Activated CD4-positive, alpha-beta T cell treated with anti-CD3 and anti-CD28 coated beads for 1 hour (primary cell): ENCODE results near the gene STK39.
"Not testable (repeated sequence)": the region's sequence is repeated elsewhere in the genome, so short reads cannot be mapped to it uniquely, and the experiment has no call there.

Experiments
- DNase-seq: peaks from one replicate; pipeline ENCODE4 v3.0.0-alpha.2; 2020

The STK39 gene

GRCh38 chr2:168134485-168134884, 112.9 kb downstream of the STK39 start:
- DNase-seq, result no peak

GRCh38 chr2:168132389-168132788, 115.0 kb downstream of the STK39 start:
- no peak for DNase-seq

GRCh38 chr2:168130346-168130745, 117.0 kb downstream of the STK39 start:
- no peak for DNase-seq

DNA sequence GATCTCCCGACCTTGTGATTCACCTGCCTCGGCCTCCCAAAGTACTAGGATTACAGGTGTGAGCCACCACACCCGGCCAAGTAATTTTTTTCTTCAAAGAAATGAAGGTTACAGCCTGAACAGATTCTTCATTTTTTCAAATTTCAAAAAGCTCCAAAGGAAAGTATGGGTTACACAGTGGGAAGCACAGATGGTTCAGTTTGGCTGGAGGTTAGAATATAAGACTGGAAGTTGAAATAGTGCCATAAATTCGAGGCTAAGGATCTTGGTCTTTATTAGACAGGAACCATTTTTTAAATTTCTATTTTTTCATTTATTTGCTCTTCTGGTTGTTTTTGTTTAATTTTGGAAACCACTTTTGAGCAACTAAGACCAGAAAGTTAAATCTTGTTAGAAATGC, 120.0 kb downstream of the STK39 start:
- no peak for DNase-seq

DNA sequence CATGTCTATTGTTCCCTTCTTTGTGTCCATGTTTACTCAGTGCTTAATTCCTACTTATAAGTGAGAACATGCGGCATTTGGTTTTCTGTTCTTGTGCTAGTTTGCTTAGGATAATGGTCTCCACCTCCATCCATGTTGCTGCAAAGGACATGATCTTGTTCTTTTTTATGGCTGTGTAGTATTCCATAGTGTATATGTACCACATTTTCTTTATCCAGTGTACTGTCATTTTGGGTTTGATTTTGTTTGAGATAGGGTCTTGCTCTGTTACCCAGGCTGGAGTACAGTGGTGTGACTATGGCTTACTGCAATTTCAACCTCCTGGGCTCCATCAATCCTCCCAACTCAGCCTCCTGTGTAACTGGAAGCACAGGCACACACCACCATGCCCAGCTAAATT, 125.2 kb downstream of the STK39 start:
- DNase-seq, result not testable (repeated sequence)

- no peak for DNase-seq
Measured at GRCh38 chr2:168120730-168121129, 126.7 kb downstream of the STK39 start.

- no peak for DNase-seq
Measured at GRCh38 chr2:168120310-168120709, 127.1 kb downstream of the STK39 start.

DNA sequence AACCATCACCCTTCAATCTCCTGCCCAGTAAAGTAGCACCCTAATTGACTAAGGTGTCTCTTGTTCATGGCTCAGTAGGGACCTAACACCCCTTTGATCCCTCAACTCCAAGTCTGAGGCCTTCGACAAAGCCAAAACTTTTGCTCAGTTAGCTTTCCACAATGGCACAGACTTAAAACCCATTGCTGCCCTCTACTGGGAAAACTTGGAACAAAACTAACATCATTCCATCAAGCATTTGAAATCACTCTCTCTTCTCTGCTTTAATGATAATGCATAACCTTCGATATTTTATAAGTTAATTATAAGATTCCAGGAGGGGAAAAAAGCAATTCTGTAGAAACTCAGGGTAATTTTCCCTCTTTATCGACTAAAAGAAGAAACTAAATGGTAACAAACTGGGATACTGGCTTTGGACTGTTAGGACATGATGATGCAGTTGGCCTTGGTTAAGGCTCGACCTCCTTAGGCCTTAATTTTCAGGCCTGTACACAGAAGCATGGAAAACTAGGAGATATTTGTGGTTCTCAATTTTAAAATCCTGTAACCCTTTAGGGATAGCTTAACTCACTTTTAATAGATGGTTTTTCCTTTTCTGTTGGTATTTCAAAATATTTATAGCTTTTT, 127.8 kb downstream of the STK39 start:
- no peak for DNase-seq

- DNase-seq, result no peak
Measured at GRCh38 chr2:168118733-168119514, 128.5 kb downstream of the STK39 start.

DNA sequence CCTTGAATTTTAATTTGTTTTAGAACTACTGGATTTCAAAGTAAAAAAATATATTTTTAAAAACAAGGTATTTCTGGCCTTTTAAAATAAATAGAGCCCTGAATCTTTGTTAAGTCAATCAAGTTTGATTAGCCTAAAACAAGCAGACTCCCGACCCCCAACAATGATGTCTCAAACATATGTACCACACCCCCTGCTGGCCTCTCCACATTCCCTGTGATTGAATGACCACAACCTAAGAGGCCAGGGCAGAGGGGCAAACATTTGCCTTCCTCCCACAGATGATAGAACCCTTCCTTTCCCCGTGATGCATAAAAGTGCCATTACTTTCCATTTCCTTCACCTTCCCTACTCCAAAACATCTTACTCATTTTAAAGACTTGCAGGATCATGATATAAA, 130.9 kb downstream of the STK39 start:
- DNase-seq, result no peak

DNA sequence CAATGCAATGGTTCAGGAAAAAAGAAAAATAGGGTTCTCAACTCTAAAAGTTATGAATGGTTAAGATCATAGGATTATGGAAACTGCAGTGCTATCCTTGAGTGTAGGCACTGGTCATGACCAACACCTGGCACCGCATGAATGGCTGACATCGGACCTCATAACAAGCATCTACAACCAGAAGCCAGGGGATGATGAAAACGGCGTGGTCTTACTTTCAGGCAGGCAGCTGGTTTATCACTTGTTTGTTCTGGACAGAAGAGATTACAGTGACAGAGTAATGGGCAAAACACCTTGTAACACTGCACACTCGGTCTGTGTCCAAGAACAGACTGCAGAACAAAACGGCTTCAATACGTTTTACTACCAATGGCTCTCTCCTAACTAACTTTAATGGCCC, 132.8 kb downstream of the STK39 start:
- no peak for DNase-seq

DNA sequence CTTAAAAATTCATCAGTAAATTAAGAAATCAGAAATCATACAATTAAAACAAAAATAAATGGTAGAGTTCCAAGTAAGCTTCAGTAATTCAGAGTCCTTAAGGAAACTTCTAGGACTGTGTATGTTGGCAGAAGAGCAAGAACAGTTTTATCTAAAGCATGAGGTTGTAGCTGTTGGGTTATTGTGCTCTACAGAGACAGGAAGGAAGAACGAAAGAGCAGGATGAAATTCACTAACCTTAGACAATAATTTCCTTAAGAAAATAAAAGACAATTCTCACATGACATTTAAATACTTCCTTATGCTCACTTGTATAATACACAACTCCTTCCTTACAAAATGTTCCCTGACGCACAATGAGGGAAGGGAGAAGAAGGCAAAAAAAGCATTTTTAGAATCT, 133.4 kb downstream of the STK39 start:
- DNase-seq, result no peak

GRCh38 chr2:168107322-168107721, 140.1 kb downstream of the STK39 start:
- no peak for DNase-seq

- no peak for DNase-seq
Measured at GRCh38 chr2:168105127-168105683, 142.2 kb downstream of the STK39 start.

DNA sequence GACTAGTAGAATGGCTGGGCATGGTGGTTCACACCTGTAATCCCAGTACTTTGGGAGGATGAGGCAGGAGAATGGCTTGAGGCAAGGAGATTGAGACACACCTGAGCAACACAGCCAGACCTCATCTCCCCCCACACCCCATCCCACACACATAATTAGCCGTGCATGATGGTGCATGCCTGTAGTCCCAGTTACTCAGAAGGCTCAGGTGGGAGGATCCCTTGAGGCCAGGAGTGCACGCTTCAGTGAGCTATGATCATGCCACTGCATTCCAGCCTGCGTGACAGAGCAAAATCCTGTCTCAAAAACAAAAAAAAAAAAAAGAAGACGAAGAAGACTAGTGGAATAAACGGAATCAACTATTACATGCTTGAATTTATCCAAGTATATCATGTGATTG, 150.0 kb downstream of the STK39 start:
- no peak for DNase-seq

DNA sequence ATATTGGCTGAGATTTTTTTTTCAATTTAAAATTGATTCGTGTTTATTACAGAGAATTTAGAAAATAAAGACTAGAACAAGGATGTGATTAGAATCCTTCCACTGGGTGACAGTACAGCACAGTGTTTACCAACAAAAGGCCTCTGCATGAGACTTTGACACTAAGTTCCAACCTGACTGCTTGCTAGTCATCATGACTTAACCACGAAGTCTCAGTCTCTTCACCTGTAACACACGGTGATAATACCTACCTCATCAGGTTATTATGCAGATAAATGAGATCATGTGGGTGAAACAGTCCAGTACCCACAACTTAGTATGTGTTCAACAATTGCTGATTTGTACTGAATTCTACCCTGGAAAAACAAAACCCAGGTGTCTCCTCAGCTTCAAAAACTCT, 151.2 kb downstream of the STK39 start:
- no peak for DNase-seq

- DNase-seq, result no peak
Measured at GRCh38 chr2:168091986-168092385, 155.4 kb downstream of the STK39 start.

- no peak for DNase-seq
Measured at GRCh38 chr2:168090366-168091135, 156.8 kb downstream of the STK39 start.

- DNase-seq, result no peak
Measured at GRCh38 chr2:168089200-168089599, 158.2 kb downstream of the STK39 start.

DNA sequence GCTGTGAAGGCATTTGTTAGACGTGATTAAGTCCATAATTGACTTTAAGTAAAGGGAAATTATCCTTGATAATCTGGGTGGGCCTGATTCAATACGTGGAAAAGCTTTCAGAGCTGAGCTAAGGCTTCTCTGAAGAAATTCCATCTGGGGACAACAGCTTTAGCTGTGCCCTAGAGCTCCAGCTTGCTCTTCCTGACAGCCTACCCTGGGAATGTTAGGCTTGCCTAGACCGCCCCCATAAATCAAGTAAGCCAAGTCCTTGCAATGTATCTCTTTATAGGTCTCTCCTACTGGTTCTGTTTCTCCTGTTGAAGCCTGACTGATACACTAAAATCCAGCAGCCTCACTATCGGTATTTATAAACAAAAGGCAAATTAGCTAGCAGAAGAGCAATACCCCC, 160.0 kb downstream of the STK39 start:
- DNase-seq, result no peak

- no peak for DNase-seq
Measured at GRCh38 chr2:168086851-168087250, 160.5 kb downstream of the STK39 start.

DNA sequence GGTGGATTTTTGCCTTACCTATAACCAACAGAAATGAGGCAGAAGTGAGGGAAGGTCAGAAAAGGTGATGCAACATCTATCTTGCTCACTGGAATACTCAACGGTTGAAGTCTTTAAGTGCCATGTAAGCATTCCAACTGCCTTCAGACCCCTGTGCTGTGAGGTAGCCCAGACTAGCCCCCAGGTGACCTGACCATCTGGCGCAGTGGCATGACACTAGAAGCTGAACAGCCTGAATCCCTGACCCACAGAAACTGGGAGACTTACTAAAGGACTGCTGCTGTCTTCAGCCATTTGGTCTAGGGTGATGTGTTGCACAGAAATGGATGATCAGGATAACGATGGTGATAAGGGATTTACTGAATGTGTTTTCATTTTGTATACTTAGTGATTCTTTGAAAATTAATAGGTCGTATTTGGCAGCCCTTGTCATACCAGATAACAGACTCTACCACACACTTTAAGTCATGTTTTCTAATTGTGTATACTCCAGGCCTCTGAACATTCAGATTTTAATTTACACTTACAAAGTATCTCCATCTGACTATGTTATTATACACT, 161.5 kb downstream of the STK39 start:
- no peak for DNase-seq

DNA sequence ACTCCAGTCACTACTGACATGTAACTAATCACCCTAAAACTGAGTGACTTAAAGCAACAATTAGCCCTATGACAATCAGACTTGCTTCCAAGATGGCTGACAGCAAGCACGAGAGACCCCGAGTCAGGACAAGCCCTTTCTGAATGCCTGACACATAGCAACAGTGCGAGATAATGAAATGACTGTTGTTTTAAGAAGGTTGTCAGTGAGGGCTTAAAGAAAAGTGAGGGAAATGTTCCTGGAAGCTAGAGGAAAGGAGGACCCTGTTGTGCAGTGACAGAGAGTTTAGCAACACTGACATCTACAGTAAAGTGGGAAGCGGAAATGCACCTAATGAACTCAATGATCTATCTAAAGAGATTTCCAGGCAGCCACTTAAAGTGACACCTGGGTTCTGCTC, 163.1 kb downstream of the STK39 start:
- no peak for DNase-seq
